Fibroblast of the conjunctiva (primary cell): ENCODE measurements around the gene PPP1R13B.

Experiments
- DNase-seq: peaks from one replicate; pipeline ENCODE4 v3.0.0-alpha.2; 2010; ENCODE audit warnings: low read depth

PPP1R13B gene

DNA sequence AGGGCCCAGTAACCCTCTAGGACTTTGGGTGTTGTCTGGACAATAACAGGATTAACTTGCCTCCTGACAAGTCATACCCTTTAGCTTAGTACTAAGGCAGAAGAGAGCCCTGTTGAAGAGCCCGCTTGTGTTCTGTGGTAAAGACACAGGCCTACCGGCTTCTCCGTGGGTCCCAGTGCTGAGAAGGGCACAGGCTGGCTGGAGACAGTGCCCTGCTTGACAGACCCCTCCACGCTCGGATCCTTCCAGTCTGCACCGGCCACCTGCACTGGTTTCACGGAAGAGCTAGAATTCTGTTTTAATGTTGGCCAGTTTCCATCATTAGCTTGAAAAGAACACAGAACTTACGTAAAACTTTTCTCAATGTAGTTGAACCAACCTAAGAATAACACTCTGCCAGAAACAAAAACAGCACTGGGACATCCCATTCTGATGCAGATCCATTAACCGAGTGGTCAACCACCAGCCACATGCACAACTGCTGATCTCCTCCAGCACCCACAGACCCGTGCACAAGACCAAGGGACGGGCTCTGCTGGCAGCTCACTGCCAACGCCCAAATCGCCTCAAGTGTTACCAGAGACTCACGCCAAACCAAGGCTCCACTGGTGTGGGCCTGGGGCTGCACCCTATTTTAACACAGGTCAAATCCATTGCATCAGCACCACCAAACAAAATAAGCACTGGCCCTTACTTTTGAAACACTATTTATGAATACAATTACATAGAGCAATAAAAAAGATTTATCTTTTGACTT, 104.7 kb downstream of the PPP1R13B start:
- no peak for DNase-seq

DNA sequence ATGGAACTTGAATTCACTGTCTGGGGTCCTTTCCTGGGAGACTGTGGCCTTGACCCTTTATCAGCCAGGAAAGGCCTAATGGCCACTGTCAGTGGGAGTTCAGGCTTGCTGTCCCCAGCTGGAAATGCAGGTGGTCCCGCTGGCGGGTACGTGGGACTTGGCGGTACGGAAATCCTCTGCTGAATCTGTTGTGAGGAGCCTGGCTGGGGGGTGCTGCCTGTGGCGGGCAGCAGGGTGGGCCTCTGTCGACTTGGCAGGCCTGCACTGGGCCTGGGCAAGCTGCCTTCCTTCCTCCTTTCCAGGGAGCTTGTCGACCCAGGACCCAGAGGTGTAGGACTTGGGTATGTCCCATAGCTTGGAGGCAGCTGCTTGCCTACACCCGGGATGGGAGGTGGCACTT, 105.5 kb downstream of the PPP1R13B start:
- no peak for DNase-seq

GRCh38 chr14:103740991-103741689, 106.2 kb downstream of the PPP1R13B start:
- no peak for DNase-seq

GRCh38 chr14:103739793-103740501, 107.4 kb downstream of the PPP1R13B start:
- no peak for DNase-seq

GRCh38 chr14:103739466-103739792, 107.9 kb downstream of the PPP1R13B start:
- DNase-seq = no peak

DNA sequence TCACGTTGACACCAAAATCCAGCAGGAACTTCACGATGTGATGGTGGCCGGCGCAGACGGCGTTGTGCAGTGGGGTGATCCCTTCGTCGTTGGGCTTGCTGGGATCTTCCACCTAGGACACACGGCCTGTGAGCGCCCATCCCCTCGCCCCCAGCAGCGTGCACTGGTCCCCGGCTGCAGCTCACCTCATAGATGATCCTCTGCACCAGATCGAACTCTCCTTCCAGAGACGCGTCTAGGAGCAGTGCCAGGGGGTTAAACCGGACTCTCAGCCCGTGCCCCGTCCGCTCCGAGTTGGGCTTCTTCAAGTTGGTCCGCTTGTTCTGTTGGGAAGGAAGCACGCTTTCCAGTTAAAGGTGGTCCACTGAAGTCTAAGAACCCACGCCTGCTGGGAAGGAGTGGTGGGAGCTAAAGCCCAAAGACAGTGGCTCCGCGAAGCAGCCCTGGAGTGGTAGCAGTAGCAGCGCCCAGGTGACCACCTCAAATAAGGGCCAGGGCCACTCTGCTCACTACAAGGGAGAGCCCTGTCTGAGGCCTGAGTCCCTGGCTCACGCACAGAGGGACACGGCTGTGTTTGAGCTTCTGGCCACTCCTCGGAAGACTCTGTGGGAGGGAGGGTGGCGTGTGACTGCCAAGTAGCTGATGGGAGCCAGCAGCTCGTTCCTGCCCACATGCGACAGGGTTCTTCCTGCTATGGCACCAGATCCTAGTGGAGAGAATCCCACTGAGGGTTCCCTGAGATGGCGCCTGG, 108.5 kb downstream of the PPP1R13B start:
- no peak for DNase-seq

DNA sequence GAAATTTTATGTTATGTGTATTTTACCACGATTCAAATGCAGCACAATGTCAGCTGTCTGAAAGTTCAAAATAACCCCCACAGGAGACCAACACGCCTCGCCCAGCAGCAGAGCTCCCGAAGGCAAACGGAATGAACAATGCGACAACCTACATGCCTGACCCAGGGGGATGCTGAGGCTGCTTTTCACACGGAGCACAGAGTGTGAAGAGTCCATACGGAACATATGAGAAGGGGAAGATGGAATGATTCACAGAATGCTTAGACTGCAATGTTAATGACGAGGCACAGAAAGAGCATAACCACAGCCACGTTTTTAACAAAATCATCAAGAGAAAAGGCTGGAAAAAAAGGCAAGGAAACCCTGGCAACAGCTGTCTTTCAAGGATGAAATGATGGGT, 109.2 kb downstream of the PPP1R13B start:
- no peak for DNase-seq

- DNase-seq = no peak
These were observed 109.8 kb downstream of the PPP1R13B start for GRCh38 chr14:103737432-103738045.

DNA sequence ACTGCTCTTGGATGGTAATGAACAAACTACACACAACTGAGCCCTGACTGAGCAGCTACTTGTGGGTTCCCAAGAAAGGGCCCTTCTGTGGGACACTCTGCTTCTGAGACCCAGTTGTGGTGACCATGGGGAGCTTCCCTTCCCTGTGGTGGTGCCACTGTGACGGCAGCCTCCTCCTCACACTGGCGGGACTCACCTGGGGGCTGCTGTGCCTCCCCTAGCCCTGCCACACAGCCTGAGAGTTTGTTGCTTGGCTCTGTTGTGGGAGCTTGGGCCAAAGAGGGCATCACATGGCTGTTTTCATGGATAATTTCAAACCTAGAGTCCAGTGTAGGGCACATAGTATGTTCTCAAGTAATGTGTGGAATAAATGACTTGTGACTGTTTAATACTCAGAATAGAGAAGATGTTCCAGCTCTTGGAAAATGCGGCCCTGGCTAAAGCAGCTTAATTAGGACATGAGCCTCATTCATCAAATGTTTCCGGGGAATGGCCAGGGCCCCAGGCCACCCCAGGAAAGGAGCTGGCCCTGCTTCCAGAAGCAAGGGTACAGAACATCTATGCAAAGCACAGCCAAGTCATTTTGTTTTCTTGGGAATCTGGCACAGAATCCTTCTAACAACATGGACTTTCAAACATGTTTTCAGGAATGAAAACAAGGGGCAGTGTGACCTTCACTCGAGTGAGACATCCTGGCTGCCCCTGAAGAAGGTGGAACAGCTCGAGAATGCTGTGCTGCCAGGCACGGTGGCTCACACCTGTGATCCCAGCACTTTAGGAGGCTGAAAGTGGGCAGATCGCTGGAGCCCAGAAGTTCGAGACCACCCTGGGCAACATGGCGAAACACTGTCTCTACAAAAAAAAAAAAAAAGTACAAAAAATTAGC, 110.6 kb downstream of the PPP1R13B start:
- DNase-seq = no peak

GRCh38 chr14:103735815-103736545, 111.4 kb downstream of the PPP1R13B start:
- no peak for DNase-seq

DNA sequence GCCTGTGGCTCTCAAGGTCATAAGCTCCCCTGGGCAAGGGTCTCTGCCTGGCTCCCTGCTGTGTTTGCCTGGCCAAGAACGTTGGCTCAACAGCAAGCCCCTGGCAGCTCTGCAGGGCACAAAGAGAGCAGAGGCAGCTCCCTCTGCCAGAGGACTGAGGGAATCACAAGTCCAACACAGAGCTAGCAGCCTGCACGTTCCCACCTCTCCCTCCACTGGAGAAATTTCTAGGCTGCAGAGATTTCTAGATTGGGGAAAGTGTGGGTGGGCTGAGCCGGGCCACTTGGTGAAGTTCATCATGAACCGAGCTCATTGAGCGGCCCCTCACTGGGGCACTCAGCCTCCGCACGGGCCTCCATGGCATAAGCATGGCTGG, 111.9 kb downstream of the PPP1R13B start:
- no peak for DNase-seq

DNA sequence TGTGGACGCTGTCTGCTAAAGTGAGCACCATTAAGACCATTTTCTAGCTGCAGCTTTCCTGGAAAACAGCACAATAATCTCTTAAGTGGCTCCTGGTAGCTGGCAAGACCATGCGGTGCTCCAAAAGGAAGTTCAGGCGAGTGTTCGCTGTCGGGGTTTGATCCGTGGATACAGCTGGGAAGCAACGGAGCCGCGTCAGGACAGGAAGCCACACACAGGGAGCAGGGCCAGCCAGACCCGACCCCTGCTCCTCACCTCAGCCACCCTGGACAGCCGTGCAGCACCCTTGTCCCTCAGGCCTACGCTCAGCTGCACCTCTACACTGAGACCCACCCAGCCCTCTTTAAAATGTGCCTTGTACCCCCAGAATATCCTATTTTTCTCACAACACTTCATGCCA, 112.4 kb downstream of the PPP1R13B start:
- no peak for DNase-seq

GRCh38 chr14:103734081-103734888, 113.1 kb downstream of the PPP1R13B start:
- DNase-seq = no peak

DNA sequence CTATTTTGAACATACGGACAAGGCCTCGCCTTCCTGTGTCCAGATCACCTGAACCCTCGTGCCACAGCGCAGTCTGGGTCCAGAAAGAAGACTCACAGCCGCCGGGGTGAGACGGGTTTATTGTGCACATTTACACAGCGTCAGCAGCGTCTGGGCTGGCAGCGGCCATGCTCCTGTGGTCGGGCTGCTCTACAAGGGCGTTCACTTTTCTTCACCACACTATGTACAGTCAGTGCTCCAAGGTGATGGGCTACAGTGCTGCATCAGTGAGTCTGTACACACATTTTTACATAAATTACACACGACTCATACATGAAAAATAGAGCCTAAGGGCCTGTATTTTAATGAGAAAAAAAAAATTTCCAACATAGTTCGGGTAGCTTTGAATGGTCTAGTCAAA, 113.7 kb downstream of the PPP1R13B start:
- DNase-seq = no peak

GRCh38 chr14:103732868-103733620, 114.3 kb downstream of the PPP1R13B start:
- no peak for DNase-seq

- DNase-seq = no peak
These were observed 115.2 kb downstream of the PPP1R13B start for GRCh38 chr14:103731916-103732867.

GRCh38 chr14:103731481-103731880, 115.9 kb downstream of the PPP1R13B start:
- DNase-seq = no peak
